HepG2 (cell line): Measurements from ENCODE around the gene SNCA.

Experiments
- EEA1 ChIP-seq: sonication (generic); formaldehyde crosslinking; IDR thresholded peaks from 2 replicates; pipeline ENCODE4 v1.5.1; 2020; ENCODE audit warnings: mild to moderate bottlenecking, missing genetic modification reagents, borderline replicate concordance
- JUND ChIP-seq: sonication (generic); formaldehyde crosslinking; IDR thresholded peaks from 2 replicates; pipeline ENCODE4 v1.8.0; 2022; ENCODE audit warnings: mild to moderate bottlenecking, missing genetic modification reagents
- LCORL ChIP-seq, 2 experiments: fragments of 450-650 bp in 1 of 2; sonication (generic) in 1 of 2; formaldehyde crosslinking in 1 of 2; IDR thresholded peaks; 2 replicates each; pipeline versions ENCODE4 v1.5.0 to v1.6.1; 2017 to 2020; ENCODE audit warnings: antibody characterized with exemption in 1 of 2, missing genetic modification reagents in 1 of 2
- PCBP1 ChIP-seq: fragments of 200-400 bp; formaldehyde crosslinking; IDR thresholded peaks from 2 replicates; pipeline ENCODE4 v1.6.1; 2017; ENCODE audit warnings: mild to moderate bottlenecking, low read depth, low read length, borderline replicate concordance
- SMC3 ChIP-seq: IDR thresholded peaks from 2 replicates; pipeline ENCODE4 v1.6.1; 2011; ENCODE audit warnings: low read length, improper control_type of control experiment
- TF ChIP-seq, protein P1 (sequence below): sonication (generic); formaldehyde crosslinking; IDR thresholded peaks from 2 replicates; pipeline ENCODE4 v1.5.1; 2020; ENCODE audit warnings: mild to moderate bottlenecking, missing genetic modification reagents, moderate library complexity
- TF ChIP-seq, protein P2 (sequence below): sonication (generic); formaldehyde crosslinking; IDR thresholded peaks from 2 replicates; pipeline ENCODE4 v1.8.0; 2022; ENCODE audit warnings: mild to moderate bottlenecking, missing genetic modification reagents

DNA sequence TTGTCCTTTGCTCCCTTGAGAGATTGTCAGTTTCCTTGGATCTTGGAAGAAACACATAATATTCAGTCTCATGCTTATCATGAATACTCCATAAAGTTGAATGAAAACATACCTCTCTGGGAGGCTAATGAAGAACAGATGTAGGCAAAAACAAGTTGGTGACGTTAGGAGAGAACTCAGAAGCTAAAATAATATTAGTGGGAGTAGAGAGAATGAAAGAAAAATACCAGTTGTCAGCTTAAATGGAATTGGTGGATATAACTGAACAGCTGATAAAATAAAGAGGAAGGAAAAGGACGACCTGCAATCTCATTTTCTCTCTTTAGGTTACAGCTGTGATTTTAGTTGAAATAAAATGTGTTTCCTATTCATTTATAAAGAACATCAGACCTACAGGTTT lies 124.8 kb downstream of the SNCA start:
- TF ChIP-seq JUND (no peak), LCORL (IDR thresholded peaks at IDR 0.05) (no peak), LCORL (CRISPR knock-in tag; IDR thresholded peaks at IDR 0.05) (no peak), PCBP1 (no peak), EEA1 (CRISPR knock-in tag) (no peak), SMC3 (no peak)
- TF ChIP-seq, protein P1, sequence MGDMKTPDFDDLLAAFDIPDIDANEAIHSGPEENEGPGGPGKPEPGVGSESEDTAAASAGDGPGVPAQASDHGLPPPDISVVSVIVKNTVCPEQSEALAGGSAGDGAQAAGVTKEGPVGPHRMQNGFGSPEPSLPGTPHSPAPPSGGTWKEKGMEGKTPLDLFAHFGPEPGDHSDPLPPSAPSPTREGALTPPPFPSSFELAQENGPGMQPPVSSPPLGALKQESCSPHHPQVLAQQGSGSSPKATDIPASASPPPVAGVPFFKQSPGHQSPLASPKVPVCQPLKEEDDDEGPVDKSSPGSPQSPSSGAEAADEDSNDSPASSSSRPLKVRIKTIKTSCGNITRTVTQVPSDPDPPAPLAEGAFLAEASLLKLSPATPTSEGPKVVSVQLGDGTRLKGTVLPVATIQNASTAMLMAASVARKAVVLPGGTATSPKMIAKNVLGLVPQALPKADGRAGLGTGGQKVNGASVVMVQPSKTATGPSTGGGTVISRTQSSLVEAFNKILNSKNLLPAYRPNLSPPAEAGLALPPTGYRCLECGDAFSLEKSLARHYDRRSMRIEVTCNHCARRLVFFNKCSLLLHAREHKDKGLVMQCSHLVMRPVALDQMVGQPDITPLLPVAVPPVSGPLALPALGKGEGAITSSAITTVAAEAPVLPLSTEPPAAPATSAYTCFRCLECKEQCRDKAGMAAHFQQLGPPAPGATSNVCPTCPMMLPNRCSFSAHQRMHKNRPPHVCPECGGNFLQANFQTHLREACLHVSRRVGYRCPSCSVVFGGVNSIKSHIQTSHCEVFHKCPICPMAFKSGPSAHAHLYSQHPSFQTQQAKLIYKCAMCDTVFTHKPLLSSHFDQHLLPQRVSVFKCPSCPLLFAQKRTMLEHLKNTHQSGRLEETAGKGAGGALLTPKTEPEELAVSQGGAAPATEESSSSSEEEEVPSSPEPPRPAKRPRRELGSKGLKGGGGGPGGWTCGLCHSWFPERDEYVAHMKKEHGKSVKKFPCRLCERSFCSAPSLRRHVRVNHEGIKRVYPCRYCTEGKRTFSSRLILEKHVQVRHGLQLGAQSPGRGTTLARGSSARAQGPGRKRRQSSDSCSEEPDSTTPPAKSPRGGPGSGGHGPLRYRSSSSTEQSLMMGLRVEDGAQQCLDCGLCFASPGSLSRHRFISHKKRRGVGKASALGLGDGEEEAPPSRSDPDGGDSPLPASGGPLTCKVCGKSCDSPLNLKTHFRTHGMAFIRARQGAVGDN (CRISPR knock-in tag), result no peak
- TF ChIP-seq, protein P2, sequence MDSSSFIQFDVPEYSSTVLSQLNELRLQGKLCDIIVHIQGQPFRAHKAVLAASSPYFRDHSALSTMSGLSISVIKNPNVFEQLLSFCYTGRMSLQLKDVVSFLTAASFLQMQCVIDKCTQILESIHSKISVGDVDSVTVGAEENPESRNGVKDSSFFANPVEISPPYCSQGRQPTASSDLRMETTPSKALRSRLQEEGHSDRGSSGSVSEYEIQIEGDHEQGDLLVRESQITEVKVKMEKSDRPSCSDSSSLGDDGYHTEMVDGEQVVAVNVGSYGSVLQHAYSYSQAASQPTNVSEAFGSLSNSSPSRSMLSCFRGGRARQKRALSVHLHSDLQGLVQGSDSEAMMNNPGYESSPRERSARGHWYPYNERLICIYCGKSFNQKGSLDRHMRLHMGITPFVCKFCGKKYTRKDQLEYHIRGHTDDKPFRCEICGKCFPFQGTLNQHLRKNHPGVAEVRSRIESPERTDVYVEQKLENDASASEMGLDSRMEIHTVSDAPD (CRISPR knock-in tag), result no peak
